ENCODE data around the gene SNW1. TPM values are rescaled to one million over a fixed set of nuclear protein-coding genes. Genes with fewer than 3 reads are reported as not detected.
"Not testable (repeated sequence)": the region's sequence is repeated elsewhere in the genome, so short reads cannot be mapped to it uniquely, and the experiment has no call there.

SNW1 gene
- total RNA-seq, 1 experiment from 2014 or later = 143 TPM

GRCh38 chr14:77782202-77782601 is 21.2 kb upstream of the SNW1 start:
- ChIA-PET POLR2A (ENCODE audit: low non-redundant PET) (no interaction called here), CTCF (no interaction called here)
- no TSS peak for BruUV-seq (replicated peaks)
- H3K36me3 ChIP-seq (ENCODE audit: insufficient read depth, low read length, poor library complexity, severe bottlenecking) = no peaks in the 10 kb centered on the region
- intact Hi-C loops (cut with micrococcal nuclease; ENCODE audit: unreplicated experiment) = no loop called here
- no peaks in the 10 kb centered on the region for H3K27me3 ChIP-seq (replicated peaks; ENCODE audit: insufficient read depth, low read depth, low read length, poor library complexity)
- no peaks in the 10 kb centered on the region for H3K9me3 ChIP-seq (ENCODE audit: low read depth, low read length, poor library complexity, severe bottlenecking)
- TF ChIP-seq CTCF (conservative IDR thresholded peaks at IDR 0.05; ENCODE audit: low read depth, low read length) = no peak
- TF ChIP-seq EZH2 (IDR thresholded peaks at IDR 0.05; ENCODE audit: borderline replicate concordance, low read depth, low read length, poor library complexity, severe bottlenecking) = no peak
- H3K4me3 ChIP-seq (ENCODE audit: low read depth, low read length, poor library complexity, severe bottlenecking) = no peak overlapping the region
- no peak for DNase-seq (ENCODE audit: low spot score)
- H3K27ac ChIP-seq (ENCODE audit: low read depth, low read length, poor library complexity, severe bottlenecking) = no peak overlapping the region
- H3K4me1 ChIP-seq (ENCODE audit: insufficient read depth, low read length, poor library complexity, severe bottlenecking) = no peaks in the 10 kb centered on the region

- H3K27me3 ChIP-seq (replicated peaks; ENCODE audit: insufficient read depth, low read depth, low read length, poor library complexity); BruUV-seq (replicated peaks); H3K36me3 ChIP-seq (ENCODE audit: insufficient read depth, low read length, poor library complexity, severe bottlenecking); CTCF ChIA-PET; H3K4me1 ChIP-seq (ENCODE audit: insufficient read depth, low read length, poor library complexity, severe bottlenecking); intact Hi-C loops (cut with micrococcal nuclease; ENCODE audit: unreplicated experiment); POLR2A ChIA-PET (ENCODE audit: low non-redundant PET); H3K9me3 ChIP-seq (ENCODE audit: low read depth, low read length, poor library complexity, severe bottlenecking); H3K27ac ChIP-seq (ENCODE audit: low read depth, low read length, poor library complexity, severe bottlenecking); DNase-seq (ENCODE audit: low spot score); H3K4me3 ChIP-seq (ENCODE audit: low read depth, low read length, poor library complexity, severe bottlenecking): not testable (repeated sequence)
These were observed 13.0 kb upstream of the SNW1 start for GRCh38 chr14:77773966-77774365.

DNA sequence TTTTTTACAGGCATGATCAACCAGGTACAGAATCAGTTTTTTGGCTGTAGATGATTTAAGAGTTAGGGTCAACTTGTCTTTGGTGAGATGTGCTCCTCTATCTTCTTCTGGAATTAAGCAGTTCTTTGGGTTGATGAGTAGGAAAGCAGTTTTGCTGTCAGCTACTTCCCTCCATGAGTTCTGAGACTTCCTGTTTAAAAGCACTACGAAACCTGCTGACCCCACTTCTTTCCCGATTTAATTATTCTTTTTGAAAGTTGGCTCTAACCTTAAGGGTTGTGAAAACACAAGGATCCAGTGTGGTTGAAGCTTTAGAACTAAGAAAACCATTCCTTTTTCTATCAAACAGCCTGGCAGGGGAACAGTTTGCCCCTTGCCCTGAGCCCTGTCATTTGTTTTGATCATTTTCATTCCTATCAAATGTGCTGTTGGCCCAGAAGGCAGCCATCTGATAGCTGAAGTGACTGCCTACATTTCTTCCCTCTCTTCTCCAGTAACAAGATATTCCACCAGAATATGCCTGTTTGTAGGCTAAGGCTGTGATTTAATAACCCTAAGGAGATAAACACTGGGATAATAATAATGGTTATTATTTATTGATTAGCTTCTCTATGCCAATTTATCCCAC is 7.6 kb upstream of the SNW1 start:
- CTCF ChIA-PET; H3K9me3 ChIP-seq (ENCODE audit: low read depth, low read length, poor library complexity, severe bottlenecking); H3K4me3 ChIP-seq (ENCODE audit: low read depth, low read length, poor library complexity, severe bottlenecking); H3K4me1 ChIP-seq (ENCODE audit: insufficient read depth, low read length, poor library complexity, severe bottlenecking); intact Hi-C loops (cut with micrococcal nuclease; ENCODE audit: unreplicated experiment); H3K27ac ChIP-seq (ENCODE audit: low read depth, low read length, poor library complexity, severe bottlenecking); POLR2A ChIA-PET (ENCODE audit: low non-redundant PET); DNase-seq (ENCODE audit: low spot score); H3K27me3 ChIP-seq (replicated peaks; ENCODE audit: insufficient read depth, low read depth, low read length, poor library complexity); BruUV-seq (replicated peaks); H3K36me3 ChIP-seq (ENCODE audit: insufficient read depth, low read length, poor library complexity, severe bottlenecking): not testable (repeated sequence)

DNA sequence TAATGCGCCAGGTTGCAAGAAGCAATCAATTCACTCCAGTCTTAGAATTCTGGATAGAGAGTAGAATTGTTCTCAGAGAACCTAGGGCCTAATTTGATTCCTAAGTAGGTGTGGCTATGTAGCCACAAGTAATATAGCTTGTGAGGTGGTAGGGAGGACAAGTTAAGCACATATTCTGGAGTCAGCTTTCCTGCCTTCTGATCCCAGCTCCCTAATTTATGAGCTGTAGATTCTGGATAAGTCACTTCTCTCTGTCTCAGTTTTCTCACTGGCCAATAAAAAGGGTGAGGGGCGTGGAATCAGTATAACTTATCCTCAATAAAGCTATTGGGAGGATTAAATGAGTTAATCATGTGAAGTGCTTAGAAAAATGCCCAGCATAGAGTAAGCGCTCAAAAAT is 3.0 kb upstream of the SNW1 start:
- no peak overlapping the region for H3K27ac ChIP-seq (ENCODE audit: low read depth, low read length, poor library complexity, severe bottlenecking)
- no peak for DNase-seq (ENCODE audit: low spot score)
- peaks cover 11% of the 10 kb centered on the region for H3K4me1 ChIP-seq (ENCODE audit: insufficient read depth, low read length, poor library complexity, severe bottlenecking)
- H3K9me3 ChIP-seq (ENCODE audit: low read depth, low read length, poor library complexity, severe bottlenecking) = no peaks in the 10 kb centered on the region
- BruUV-seq (replicated peaks) = no TSS peak
- H3K4me3 ChIP-seq (ENCODE audit: low read depth, low read length, poor library complexity, severe bottlenecking) = no peak overlapping the region
- no peaks in the 10 kb centered on the region for H3K27me3 ChIP-seq (replicated peaks; ENCODE audit: insufficient read depth, low read depth, low read length, poor library complexity)
- TF ChIP-seq EZH2 (IDR thresholded peaks at IDR 0.05; ENCODE audit: borderline replicate concordance, low read depth, low read length, poor library complexity, severe bottlenecking) (no peak), CTCF (conservative IDR thresholded peaks at IDR 0.05; ENCODE audit: low read depth, low read length) (no peak)
- intact Hi-C loops (cut with micrococcal nuclease; ENCODE audit: unreplicated experiment) = no loop called here
- ChIA-PET CTCF (no interaction called here), POLR2A (ENCODE audit: low non-redundant PET) (no interaction called here)
- H3K36me3 ChIP-seq (ENCODE audit: insufficient read depth, low read length, poor library complexity, severe bottlenecking) = peaks cover 3% of the 10 kb centered on the region

All from A673 (cell line).